Measurements from ENCODE around the gene GATC. TPM values are rescaled to one million over a fixed set of nuclear protein-coding genes. Genes with fewer than 3 reads are reported as not detected.

Gene GATC
- polyA plus RNA-seq, 1 donor (not counting 4 experiments of a cell fraction or from before 2014, with no cell fraction given): 22.4 TPM

DNA sequence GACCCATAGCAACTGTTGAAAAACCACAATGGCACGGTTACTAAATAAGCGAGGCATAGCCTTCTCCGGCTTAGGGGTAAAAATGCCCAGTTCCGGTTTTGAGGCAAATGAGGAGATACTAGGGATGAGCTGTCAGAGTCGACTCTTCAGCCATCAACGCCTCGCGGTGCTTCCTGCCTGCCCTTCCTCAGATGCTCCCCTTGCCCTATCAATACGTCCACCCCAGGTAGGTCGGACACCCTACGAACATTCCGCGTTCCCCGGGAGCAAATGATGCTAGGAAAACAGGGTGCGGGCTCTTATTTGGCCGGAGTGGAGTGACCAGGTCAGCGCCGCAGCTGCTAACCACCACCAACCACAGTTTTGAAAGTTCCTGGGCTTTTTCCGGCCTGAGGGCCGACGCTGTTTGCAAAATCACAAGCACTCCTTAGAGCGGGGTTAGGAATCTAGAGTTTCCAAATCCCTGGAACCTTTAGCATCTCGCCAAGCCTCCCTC is 22.1 kb downstream of the GATC start:
- no peaks in the 10 kb centered on the region for H3K9me1 ChIP-seq (ENCODE audit: control insufficient read depth, extremely low read depth, insufficient read depth, low read length)
- H3K4me1 ChIP-seq (ENCODE audit: control insufficient read depth, extremely low read depth, insufficient read depth, low read length): peaks cover 11% of the 10 kb centered on the region
- TF ChIP-seq, protein P1, sequence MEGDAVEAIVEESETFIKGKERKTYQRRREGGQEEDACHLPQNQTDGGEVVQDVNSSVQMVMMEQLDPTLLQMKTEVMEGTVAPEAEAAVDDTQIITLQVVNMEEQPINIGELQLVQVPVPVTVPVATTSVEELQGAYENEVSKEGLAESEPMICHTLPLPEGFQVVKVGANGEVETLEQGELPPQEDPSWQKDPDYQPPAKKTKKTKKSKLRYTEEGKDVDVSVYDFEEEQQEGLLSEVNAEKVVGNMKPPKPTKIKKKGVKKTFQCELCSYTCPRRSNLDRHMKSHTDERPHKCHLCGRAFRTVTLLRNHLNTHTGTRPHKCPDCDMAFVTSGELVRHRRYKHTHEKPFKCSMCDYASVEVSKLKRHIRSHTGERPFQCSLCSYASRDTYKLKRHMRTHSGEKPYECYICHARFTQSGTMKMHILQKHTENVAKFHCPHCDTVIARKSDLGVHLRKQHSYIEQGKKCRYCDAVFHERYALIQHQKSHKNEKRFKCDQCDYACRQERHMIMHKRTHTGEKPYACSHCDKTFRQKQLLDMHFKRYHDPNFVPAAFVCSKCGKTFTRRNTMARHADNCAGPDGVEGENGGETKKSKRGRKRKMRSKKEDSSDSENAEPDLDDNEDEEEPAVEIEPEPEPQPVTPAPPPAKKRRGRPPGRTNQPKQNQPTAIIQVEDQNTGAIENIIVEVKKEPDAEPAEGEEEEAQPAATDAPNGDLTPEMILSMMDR (optimal IDR thresholded peaks at IDR 0.05 in 1 of 3, IDR thresholded peaks at IDR 0.05 in 1 of 3, conservative IDR thresholded peaks at IDR 0.05 in 1 of 3; ENCODE audit: extremely low read depth in 1 of 3, insufficient read depth in 2 of 3, low read length in 3 of 3): no peak
- no peak for TF ChIP-seq EZH2 (IDR thresholded peaks at IDR 0.05; ENCODE audit: low read length)

DNA sequence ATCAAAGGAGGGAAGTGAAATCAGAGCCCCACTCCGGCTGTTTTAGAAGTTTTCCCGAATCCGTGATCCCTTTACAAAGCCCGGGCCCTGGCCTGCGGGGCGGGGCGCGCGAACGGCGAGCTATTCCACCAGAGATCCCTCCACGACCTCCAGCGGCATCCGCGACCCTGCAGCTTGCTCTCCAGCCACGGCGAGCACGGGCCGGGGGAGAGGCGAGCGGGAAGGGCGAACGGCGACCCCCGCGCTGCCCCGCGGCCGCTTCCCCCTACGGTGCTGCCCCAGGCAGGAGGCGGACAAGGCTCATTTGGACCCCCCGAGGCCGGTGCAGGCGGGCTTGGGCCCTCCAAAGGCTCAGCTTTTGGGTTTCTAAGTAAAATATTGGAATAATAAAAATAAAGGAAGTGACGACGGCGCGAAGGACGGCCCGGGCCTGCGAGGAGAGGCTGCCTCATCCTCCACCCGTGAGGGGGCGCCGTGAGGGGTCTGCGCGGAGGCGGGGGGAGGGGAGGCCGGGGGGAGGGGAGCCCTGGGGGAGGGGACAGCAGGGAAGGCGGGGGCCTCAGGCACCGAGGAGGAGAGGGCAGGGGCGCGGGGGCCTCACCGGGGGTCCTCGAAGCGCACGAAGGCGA is 22.7 kb downstream of the GATC start:
- peaks cover 15% of the 10 kb centered on the region for H3K4me1 ChIP-seq (ENCODE audit: control insufficient read depth, extremely low read depth, insufficient read depth, low read length)

More for the DNA sequence above, 22.1 kb downstream of the GATC start:
- H2AFZ ChIP-seq (ENCODE audit: control insufficient read depth, low read length): no peak overlapping the region
- H3K27me3 ChIP-seq (ENCODE audit: control insufficient read depth, extremely low read depth, insufficient read depth, low read length): no peaks in the 10 kb centered on the region
- H3K4me3 ChIP-seq (ENCODE audit: control insufficient read depth in 2 of 3, extremely low read depth in 1 of 3, insufficient read depth in 2 of 3, low read depth in 1 of 3, low read length in 3 of 3): peak overlapping the region; percentile 90 to 97 (median 91)
- peaks cover 11% of the 10 kb centered on the region for H4K20me1 ChIP-seq (ENCODE audit: control insufficient read depth, extremely low read depth, insufficient read depth, low read length)
- dilution Hi-C loops (cut with MboI; ENCODE audit: extremely low pct_ligation_motif_present, low sequenced_read_pairs): no loop called here
- FAIRE-seq: no peak
- H3K36me3 ChIP-seq (ENCODE audit: control insufficient read depth in 2 of 2, extremely low read depth in 1 of 2, insufficient read depth in 2 of 2, low read length in 2 of 2): peaks cover 10 to 23% of the 10 kb centered on the region in 2 experiments
- peak overlapping the region; percentile 87 for H3K9ac ChIP-seq (ENCODE audit: control insufficient read depth, extremely low read depth, insufficient read depth, low read length)
- DNase-seq (ENCODE audit: low read depth, low spot score): no peak
- H3K9me3 ChIP-seq (ENCODE audit: control insufficient read depth, low read depth, low read length): no peaks in the 10 kb centered on the region
- H3K4me2 ChIP-seq (ENCODE audit: control insufficient read depth, extremely low read depth, insufficient read depth, low read depth, low read length): peak overlapping the region; percentile 86
- peaks cover 77% of the 10 kb centered on the region for H3K79me2 ChIP-seq (ENCODE audit: control insufficient read depth, insufficient read depth, low read length)
- peak overlapping the region; percentile 77 for H3K27ac ChIP-seq (ENCODE audit: control insufficient read depth, insufficient read depth, low read length)

More for the DNA sequence above, 22.7 kb downstream of the GATC start:
- Histone ChIP-seq H3K4me2 (ENCODE audit: control insufficient read depth, extremely low read depth, insufficient read depth, low read depth, low read length) (peak overlapping the region; percentile 86), H3K9ac (ENCODE audit: control insufficient read depth, extremely low read depth, insufficient read depth, low read length) (peak overlapping the region; percentile 87), H3K27me3 (ENCODE audit: control insufficient read depth, extremely low read depth, insufficient read depth, low read length) (no peaks in the 10 kb centered on the region), H3K79me2 (ENCODE audit: control insufficient read depth, insufficient read depth, low read length) (peaks cover 72% of the 10 kb centered on the region), H3K9me3 (ENCODE audit: control insufficient read depth, low read depth, low read length) (no peaks in the 10 kb centered on the region), H3K36me3 (ENCODE audit: control insufficient read depth in 2 of 2, extremely low read depth in 1 of 2, insufficient read depth in 2 of 2, low read length in 2 of 2) (peaks cover 6 to 17% of the 10 kb centered on the region in 2 experiments), H2AFZ (ENCODE audit: control insufficient read depth, low read length) (peak overlapping the region; percentile 49), H3K4me3 (ENCODE audit: control insufficient read depth in 2 of 3, extremely low read depth in 1 of 3, insufficient read depth in 2 of 3, low read depth in 1 of 3, low read length in 3 of 3) (peak overlapping the region; percentile 90 to 97 (median 91)), H3K9me1 (ENCODE audit: control insufficient read depth, extremely low read depth, insufficient read depth, low read length) (no peaks in the 10 kb centered on the region), H3K27ac (ENCODE audit: control insufficient read depth, insufficient read depth, low read length) (peak overlapping the region; percentile 77), H4K20me1 (ENCODE audit: control insufficient read depth, extremely low read depth, insufficient read depth, low read length) (peaks cover 11% of the 10 kb centered on the region)
- TF ChIP-seq, protein P1 (optimal IDR thresholded peaks at IDR 0.05 in 1 of 3, IDR thresholded peaks at IDR 0.05 in 1 of 3, conservative IDR thresholded peaks at IDR 0.05 in 1 of 3; ENCODE audit: extremely low read depth in 1 of 3, insufficient read depth in 2 of 3, low read length in 3 of 3): peak in 1 of 3 experiments; percentile 30
- no peak for TF ChIP-seq EZH2 (IDR thresholded peaks at IDR 0.05; ENCODE audit: low read length)
- dilution Hi-C loops (cut with MboI; ENCODE audit: extremely low pct_ligation_motif_present, low sequenced_read_pairs): no loop called here
- DNase-seq (ENCODE audit: low read depth, low spot score): no peak
- no peak for FAIRE-seq

Measured in keratinocyte (primary cell).